Inflammatory macrophage (primary cell): ENCODE data around the gene FGF18.

Source experiments
- DNase-seq, 2 donors: peaks; one replicate each; pipeline ENCODE4 v3.0.0-alpha.2; 2020 to 2022

Gene FGF18

GRCh38 chr5:171444582-171444981 lies 25.1 kb downstream of the FGF18 start:
- DNase-seq: no peak

GRCh38 chr5:171445644-171446516 lies 26.4 kb downstream of the FGF18 start:
- no peak for DNase-seq

DNA sequence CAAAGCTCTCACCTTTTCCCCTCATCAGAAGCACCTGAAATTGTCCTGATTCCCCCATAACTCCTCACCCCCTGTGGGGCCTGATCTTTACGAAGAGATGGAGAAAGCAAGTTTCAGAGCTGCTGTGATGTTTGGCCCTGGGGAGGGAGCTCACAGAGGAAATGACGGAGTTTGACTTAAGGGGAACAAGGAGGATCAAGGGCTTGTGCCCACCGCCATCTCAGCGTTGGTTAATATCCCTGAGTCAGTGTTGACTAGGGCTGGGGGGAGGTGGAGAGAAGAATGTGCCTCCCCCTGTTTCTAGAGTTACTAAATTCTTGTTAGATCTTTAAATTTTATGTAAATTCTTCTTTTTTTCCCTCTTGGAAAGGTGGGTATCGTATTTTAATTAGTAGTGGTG lies 27.8 kb downstream of the FGF18 start:
- DNase-seq: no peak

GRCh38 chr5:171449426-171449825 lies 30.0 kb downstream of the FGF18 start:
- DNase-seq: no peak

- DNase-seq: peak in 1 of 2 donors; percentile 13
Observed at GRCh38 chr5:171450423-171451331, 31.2 kb downstream of the FGF18 start.

DNA sequence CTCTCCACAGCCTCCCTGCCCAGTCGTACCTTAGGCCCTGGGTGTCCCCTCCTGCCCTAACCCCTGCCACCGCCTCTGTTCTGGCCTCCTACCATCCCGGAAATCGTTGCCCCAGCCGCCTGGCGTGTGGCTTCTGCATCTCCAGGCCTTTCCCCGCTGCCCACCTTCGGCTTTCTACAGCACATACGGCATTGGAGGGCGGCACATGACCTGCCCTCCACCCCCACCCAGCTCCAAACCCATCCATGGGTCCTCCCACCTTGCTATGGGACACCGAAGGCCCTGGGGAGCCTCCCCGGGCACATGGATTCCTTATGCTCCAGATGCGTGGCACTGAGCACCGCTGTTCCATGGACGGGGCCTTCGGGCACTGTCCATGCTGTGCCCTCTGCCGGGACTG lies 32.0 kb downstream of the FGF18 start:
- no peak for DNase-seq

DNA sequence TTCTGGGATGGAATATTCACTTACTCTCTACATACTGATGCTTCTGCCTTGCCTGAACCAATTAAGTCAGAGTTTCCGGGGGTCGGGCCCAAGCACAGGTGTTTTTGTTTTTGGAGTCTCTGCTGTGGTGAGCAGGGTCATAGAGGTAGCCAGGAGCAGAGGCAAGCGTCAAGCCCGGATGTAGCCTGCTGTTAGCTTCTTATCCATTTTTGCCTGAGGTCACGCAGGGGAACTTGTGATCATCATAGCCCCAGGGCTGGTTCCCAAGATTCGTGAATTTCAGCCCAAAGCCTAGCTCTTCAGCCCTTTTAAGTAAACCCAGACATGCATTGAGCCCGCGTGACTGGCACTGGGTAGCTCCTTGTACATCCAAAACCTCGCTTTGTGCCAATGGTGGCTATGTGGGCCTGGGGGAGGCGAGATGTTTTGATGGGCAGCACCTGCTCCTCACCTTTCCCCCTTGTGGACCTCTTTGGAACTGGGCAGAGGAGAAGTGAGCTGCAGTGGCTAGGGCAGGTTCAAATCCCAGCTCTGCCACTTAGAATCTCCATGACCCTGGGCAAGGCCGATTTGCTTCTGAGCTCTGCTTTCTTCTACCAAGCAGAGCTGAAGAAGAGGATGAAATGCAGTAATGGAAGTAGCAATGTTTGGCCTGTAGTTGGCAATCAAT lies 33.7 kb downstream of the FGF18 start:
- DNase-seq: no peak

DNA sequence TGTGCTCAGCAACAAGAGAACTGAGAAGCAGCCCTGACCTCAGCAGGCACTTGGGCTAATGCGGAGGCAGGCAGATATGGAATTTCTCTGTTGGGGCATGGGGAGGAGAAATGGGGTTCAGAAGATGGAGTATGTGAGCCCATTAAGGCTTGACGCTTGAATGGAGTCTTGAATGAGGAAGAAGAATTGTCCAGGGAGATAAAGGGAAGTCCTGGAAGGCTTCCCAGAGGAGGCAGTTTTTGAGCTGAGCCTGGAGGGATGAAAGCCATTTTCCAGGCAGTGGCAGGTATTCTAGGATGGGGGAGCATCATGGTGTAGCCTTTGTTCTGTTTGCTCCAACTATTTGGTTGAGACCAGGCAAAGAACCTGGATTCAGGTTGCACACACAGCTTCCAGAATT lies 34.5 kb downstream of the FGF18 start:
- no peak for DNase-seq

DNA sequence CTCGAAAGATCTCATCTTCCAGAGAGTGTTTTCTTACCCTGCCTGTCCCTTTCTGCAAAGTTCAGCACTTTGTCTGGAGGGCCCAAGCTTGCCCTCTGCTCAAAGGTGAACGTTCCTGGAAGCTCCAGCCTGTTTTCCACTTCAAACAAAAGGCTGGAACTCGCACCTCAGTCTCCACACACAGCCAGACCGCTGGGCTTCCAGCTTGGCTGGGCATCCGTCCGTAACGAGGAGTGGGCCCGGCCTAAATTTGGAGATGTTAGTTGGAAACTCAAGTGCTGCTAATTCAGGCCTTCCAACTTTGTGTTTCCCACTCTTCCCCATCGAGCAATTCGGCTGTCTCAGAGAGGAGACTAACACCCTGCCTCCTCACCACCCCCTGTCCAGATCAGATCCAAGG lies 35.1 kb downstream of the FGF18 start:
- no peak for DNase-seq

- DNase-seq: no peak
Observed at GRCh38 chr5:171455522-171455921, 36.1 kb downstream of the FGF18 start.

DNA sequence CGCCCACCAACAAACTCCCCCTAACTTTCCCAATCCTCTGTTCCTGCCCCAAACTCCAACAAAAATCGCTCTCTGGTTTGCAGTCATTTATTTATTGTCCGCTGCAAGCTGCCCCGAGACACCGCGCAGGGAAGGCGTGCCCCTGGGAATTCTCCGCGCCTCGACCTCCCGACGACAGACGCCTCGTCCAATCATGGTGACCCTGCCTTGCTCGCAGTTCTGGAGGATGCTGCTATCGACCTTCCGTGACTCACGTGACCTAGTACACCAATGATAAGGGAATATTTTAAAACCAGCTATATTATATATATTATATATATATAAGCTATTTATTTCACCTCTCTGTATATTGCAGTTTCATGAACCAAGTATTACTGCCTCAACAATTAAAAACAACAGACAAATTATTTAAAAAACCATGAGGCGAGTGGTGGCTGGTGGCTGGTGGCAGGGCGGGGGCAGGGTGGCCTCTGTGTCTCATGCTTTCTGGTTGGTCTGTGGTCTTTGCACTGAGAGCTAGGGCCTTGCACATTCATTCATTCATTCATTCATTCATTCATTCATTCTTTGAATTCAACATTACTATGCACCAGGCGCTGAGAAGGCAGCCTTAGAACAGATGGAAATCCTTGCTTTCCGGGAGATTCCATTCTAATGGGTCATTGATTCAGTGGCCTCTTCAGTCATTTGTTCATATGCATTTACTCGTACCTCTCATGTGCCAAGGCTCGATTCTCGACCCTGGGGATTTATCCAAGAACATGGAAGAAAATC lies 37.9 kb downstream of the FGF18 start:
- no peak for DNase-seq

DNA sequence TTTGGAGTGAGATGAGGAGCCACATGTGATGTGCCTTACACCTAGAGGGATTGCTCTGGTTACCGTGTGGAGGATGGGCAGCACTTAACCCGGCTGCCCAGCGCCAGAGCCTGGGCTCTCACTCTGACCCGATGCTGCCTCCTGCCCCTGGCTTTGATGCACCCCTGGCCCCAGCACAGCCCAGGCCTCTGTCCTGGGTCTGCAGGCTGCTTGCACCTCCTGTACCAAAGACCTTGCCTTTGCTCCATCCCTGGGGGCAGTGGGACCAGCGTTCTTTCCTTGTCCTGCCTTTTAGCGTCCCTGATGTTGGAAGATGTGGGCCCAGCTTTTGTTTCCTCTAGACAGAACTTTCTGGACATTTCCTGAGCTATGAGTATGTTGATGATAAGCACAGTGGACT lies 40.4 kb downstream of the FGF18 start:
- no peak for DNase-seq

DNA sequence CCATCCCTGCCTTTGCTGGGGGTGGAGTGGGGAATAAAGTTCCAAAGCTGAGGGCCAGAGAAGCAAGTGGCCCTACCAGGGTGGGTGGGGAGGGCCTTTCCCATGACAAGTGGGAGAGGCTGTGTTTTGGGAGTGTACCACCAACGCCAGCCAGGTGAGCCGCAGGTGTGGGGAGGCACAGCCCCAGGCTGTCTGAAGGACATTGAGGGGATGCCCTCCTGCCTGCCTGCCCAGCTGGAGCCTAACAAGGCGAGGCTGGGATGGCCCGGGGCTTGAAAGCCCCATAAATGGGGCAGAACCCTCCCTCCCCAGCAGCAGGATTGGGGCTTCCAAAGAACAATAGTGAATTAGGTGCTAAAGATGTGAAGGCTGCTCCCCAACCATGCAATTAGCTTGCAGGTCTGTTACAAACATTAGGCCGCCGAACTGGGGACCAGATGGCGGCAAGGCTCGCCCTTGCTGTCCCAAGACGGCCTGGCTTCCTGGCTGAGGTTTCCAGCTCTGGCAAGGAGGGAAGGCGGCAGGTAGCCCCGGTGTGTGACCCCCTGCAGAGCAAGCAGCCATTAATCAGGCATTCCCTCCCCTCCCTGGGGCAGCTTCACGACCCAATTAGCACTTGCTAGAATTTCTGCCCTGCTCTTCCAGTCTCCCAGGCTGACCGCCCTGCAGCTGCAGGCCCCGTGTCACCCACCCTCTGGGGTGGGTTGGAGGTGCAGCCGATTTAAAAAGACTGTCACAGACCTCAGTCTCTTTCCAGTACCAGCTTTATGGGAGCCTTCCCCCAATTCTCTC lies 42.9 kb downstream of the FGF18 start:
- DNase-seq: no peak

DNA sequence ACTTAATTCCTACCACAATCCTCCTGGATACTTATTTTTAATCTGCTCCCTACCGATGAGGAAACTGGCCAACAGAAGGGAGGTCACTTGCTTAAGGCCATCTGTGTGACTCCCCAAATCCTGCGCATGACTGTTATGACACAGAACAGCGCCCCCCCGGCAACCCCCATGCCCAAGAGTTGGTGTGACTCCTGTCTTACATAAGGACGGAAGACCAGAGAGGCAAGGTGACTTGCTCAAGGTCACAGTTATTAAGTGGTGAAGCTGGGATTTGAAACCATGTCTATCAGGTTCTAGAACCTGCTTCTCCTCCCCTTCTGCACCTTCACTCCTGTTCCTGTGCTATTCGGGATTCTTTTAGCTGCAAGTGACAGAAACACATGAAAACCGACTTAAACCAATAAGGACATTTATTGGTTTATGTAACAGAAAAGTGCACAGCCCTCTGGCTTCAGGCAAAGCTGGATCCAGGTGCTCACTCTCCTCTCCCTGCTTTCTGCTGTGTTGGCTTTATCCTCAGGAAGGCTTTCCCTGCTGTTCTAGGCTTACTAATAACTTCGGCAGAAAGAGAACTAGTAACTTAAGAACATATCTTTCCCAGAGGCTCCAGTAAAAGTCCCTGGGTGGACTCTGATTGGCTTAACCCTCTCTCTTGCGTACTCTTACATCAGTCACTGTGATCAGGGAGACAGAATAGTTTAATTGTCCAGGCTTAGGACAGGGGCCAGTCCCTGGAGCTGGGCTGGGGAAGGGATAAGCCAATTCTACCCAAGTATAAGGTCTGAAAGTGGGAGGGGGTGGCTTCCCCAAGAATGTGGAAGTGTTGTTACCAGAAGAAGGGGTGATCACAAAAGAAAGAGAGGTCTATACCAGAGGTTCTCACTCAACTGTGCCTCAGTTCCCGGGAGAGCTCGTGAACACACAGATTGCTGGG lies 43.7 kb downstream of the FGF18 start:
- no peak for DNase-seq

DNA sequence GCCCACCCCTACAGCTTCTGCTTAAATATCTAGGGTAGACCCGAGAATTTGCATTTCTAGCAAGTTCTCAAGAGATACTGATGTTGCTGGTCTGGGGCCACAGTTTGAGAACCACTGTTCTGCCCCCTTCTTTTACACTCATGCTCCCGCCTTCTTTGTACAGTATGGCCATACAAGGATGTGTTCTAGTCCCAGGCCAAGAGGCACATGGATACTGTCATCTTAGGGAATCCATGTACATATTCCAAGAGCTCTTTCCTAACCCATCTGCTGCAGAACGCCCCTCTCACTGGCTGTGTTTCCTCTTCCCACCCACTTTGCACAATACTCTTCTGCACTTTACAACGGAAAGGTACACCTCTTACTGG lies 44.4 kb downstream of the FGF18 start:
- DNase-seq: no peak

DNA sequence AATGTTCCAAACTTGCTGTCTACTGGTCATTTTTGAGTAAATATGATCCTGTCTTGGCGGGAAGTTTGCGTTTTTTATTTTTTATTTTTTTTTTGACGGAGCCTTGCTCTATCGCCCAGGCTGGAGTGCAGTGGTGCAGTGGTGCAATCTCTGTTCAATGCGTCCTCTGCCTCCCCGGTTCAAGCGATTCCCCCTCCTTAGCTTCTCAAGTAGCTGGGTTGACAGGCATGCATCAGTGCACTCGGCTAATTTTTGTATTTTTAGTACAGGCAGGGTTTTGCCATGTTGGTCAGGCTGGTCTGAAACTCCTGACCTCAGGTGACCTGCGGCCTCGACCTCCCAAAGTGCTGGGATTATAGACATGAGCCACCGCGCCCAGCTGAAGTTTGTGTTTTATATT lies 45.4 kb downstream of the FGF18 start:
- DNase-seq: no peak

GRCh38 chr5:171467107-171467506 lies 47.7 kb downstream of the FGF18 start:
- DNase-seq: no peak

DNA sequence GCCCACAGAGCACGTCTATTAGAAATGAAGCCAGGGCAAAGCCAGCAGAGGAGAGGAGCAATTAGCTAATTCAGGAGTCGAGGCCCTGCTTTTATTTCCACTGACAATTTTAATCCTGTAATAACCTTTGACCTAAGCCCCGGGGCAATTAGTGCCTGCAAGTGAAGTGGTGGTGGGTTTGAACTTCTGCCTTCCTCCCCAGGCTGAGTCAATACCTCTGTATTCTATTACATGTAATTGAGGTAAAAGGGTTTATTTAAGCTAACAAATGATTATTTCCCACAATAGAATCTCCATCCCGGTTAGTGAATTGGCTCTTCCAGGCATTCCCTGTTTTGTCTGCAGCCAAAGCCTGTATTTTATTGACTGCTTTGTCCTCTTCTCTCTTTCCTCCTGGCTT lies 49.9 kb downstream of the FGF18 start:
- no peak for DNase-seq

DNA sequence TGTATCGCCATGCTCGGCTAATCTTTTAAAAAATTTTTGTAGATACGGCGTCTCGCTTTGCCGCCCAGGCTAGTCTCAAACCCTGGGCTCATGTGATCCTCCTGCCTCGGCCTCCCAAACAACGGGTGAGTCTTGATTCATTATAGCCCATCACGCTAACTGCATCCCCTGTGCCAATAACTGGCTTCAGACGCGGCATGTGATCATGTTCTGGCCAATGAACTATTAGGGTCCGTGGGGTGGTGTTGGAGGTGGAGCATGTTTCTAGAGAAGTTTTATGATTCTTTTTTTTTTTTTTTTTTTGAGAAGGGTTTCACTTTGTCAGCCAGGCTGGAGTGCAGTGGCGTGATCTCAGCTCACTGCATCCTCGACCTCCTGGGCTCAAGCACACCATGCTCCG lies 51.0 kb downstream of the FGF18 start:
- no peak for DNase-seq

- no peak for DNase-seq
Observed at GRCh38 chr5:171474230-171474813, 54.9 kb downstream of the FGF18 start.
